HG03095 (cell line): ENCODE measurements around the gene MMP7.
"Not testable (repeated sequence)": the region's sequence is repeated elsewhere in the genome, so short reads cannot be mapped to it uniquely, and the experiment has no call there.

Experiments
- ATAC-seq: cut with Tn5 transposase; IDR thresholded peaks from one replicate; pipeline ENCODE4 v1.9.1; 2021; ENCODE audit warnings: moderate library complexity; ENCODE audit not compliant: unreplicated experiment

Gene MMP7

GRCh38 chr11:102544594-102544993, 14.0 kb upstream of the MMP7 start:
- no peak for ATAC-seq

GRCh38 chr11:102539567-102539966, 9.0 kb upstream of the MMP7 start:
- no peak for ATAC-seq

- ATAC-seq = no peak
These were observed 8.4 kb upstream of the MMP7 start for GRCh38 chr11:102538932-102539331.

GRCh38 chr11:102534261-102534872, 3.8 kb upstream of the MMP7 start:
- ATAC-seq = no peak

GRCh38 chr11:102528618-102529017, 1.9 kb downstream of the MMP7 start:
- no peak for ATAC-seq

GRCh38 chr11:102527684-102528083, 2.9 kb downstream of the MMP7 start:
- ATAC-seq = no peak

- ATAC-seq = no peak
These were observed 3.5 kb downstream of the MMP7 start for GRCh38 chr11:102527041-102527440.

GRCh38 chr11:102523887-102524286, 6.7 kb downstream of the MMP7 start:
- ATAC-seq = no peak

GRCh38 chr11:102523189-102523570, 7.4 kb downstream of the MMP7 start:
- no peak for ATAC-seq

- ATAC-seq = no peak
These were observed 8.0 kb downstream of the MMP7 start for GRCh38 chr11:102522312-102523188.

GRCh38 chr11:102521121-102521520, 9.4 kb downstream of the MMP7 start:
- ATAC-seq = no peak

- ATAC-seq = no peak
These were observed 10.0 kb downstream of the MMP7 start for GRCh38 chr11:102520514-102520913.

GRCh38 chr11:102518296-102519094, 12.1 kb downstream of the MMP7 start:
- ATAC-seq = no peak

GRCh38 chr11:102517670-102518069, 12.9 kb downstream of the MMP7 start:
- ATAC-seq = no peak

- no peak for ATAC-seq
These were observed 14.4 kb downstream of the MMP7 start for GRCh38 chr11:102516179-102516578.

GRCh38 chr11:102513869-102514268, 16.7 kb downstream of the MMP7 start:
- ATAC-seq = no peak

- no peak for ATAC-seq
These were observed 20.0 kb downstream of the MMP7 start for GRCh38 chr11:102510439-102511135.

GRCh38 chr11:102502831-102503230, 27.7 kb downstream of the MMP7 start:
- ATAC-seq = not testable (repeated sequence)

GRCh38 chr11:102500829-102501228, 29.7 kb downstream of the MMP7 start:
- no peak for ATAC-seq

GRCh38 chr11:102499931-102500330, 30.6 kb downstream of the MMP7 start:
- ATAC-seq = no peak

- no peak for ATAC-seq
These were observed 31.4 kb downstream of the MMP7 start for GRCh38 chr11:102499151-102499550.
